Common myeloid progenitor, CD34-positive (primary cell): Measurements from ENCODE around the gene UPK1A.

Experiments used
- CTCF ChIA-PET: fragments of 350-600 bp; sonication (Branson Sonifier 250); formaldehyde crosslinking; loops from one replicate; lab custom pipeline; 2021; ENCODE audit warnings: antibody characterized with exemption; lab: Charles Lee
- POLR2A ChIA-PET: fragments of 350-600 bp; sonication (Branson Sonifier 250); formaldehyde crosslinking; loops from one replicate; lab custom pipeline; 2021; ENCODE audit warnings: antibody characterized with exemption; lab: Charles Lee
- DNase-seq, 3 donors: peaks; one replicate each; pipeline versions ENCODE4 v3.0.0 to v3.0.0-alpha.2; 2013
- H3K27ac ChIP-seq, 2 experiments: 1 replicate in 1 of 2; 2 replicates in 1 of 2; pipeline ENCODE4 v1.7.0; 2013; ENCODE audit warnings: inconsistent platforms in 2 of 2, low read length in 2 of 2, mild to moderate bottlenecking in 2 of 2, low read depth in 1 of 2, moderate library complexity in 1 of 2; ENCODE audit not compliant: severe bottlenecking in 2 of 2, insufficient read depth in 1 of 2, poor library complexity in 1 of 2
- H3K27me3 ChIP-seq, 5 experiments: replicated peaks in 2 of 5; 1 replicate in 3 of 5; 2 replicates in 2 of 5; pipeline versions ENCODE4 v1.6.1 to v1.7.0; 2013; ENCODE audit warnings: low read length in 4 of 5, mild to moderate bottlenecking in 2 of 5, moderate library complexity in 2 of 5, inconsistent platforms in 1 of 5; ENCODE audit not compliant: insufficient read depth in 5 of 5, control insufficient read depth in 4 of 5
- H3K36me3 ChIP-seq, 4 experiments: 1 replicate in 2 of 4; 2 replicates in 2 of 4; pipeline versions ENCODE4 v1.6.1 to v1.7.0; 2013; ENCODE audit warnings: low read length in 3 of 4, control low read depth in 1 of 4, mild to moderate bottlenecking in 1 of 4; ENCODE audit not compliant: control insufficient read depth in 4 of 4, insufficient read depth in 4 of 4
- H3K4me1 ChIP-seq, 4 experiments: 1 replicate in 3 of 4; 2 replicates in 1 of 4; pipeline versions ENCODE4 v1.6.1 to v1.7.1; 2013; ENCODE audit warnings: low read length in 3 of 4, mild to moderate bottlenecking in 3 of 4, control low read depth in 1 of 4, inconsistent platforms in 1 of 4, moderate library complexity in 1 of 4; ENCODE audit not compliant: control insufficient read depth in 4 of 4, insufficient read depth in 4 of 4; ENCODE audit errors: control extremely low read depth in 1 of 4
- H3K4me3 ChIP-seq, 7 experiments: 1 replicate in 4 of 7; 2 replicates in 3 of 7; pipeline versions ENCODE4 v1.5.1 to v1.7.0; 2013; ENCODE audit warnings: mild to moderate bottlenecking in 7 of 7, low read length in 6 of 7, moderate library complexity in 6 of 7, inconsistent platforms in 2 of 7, low read depth in 2 of 7, control low read depth in 1 of 7; ENCODE audit not compliant: insufficient read depth in 4 of 7, control insufficient read depth in 1 of 7; ENCODE audit errors: extremely low read depth in 1 of 7
- H3K9me3 ChIP-seq, 5 experiments: 1 replicate in 4 of 5; 2 replicates in 1 of 5; pipeline versions ENCODE4 v1.6.1 to v1.7.1; 2013; ENCODE audit warnings: low read length in 4 of 5, mild to moderate bottlenecking in 2 of 5, inconsistent platforms in 1 of 5, low read depth in 1 of 5, moderate library complexity in 1 of 5; ENCODE audit not compliant: control insufficient read depth in 4 of 5, insufficient read depth in 2 of 5; ENCODE audit errors: control extremely low read depth in 1 of 5
- WGBS: methylation state at CpG from one replicate; pipeline ENCODE4 v1.1.5; 2013; ENCODE audit not compliant: insufficient coverage; 5-methylcytosine and 5-hydroxymethylcytosine counted together

UPK1A gene

DNA sequence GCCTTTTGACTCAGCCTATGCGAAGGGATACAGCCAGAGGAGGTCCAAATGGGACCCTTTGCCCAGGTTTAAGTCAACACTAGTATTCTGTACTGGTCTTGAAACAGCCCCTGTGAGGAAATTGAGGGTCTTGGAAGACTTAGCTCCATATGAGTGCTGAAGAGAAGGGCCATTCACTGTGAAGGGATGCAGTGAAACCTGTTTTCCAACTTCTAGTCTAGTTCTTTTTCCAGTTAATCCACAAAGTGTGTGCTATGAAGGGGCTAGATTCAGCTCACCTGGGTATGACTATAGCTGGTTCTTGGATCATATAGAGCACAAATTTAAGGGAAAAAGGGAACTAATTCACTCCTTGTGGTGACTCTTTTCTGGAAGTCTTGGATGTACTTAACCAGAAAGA is 42.1 kb downstream of the UPK1A start:
- Histone ChIP-seq H3K4me1 (no peaks in the 10 kb centered on the region), H3K9me3 (no peaks in the 10 kb centered on the region), H3K4me3 (no peak overlapping the region), H3K36me3 (no peaks in the 10 kb centered on the region), H3K27me3 (peaks cover 0 to 12% (median 3%) of the 10 kb centered on the region in 5 experiments), H3K27ac (no peak overlapping the region)
- 100% methylated on average over 1 of the region's 1 CpG for WGBS
- CTCF ChIA-PET, result interaction anchor here (1.2 kb wide), 1 partner anchor 16 kb away, joined by 3 read pairs; no protein-coding TSS in a partner anchor
- POLR2A ChIA-PET, result interaction anchor here (0.5 kb wide), 1 partner anchor 16 kb away, joined by 3 read pairs; no protein-coding TSS in a partner anchor
- DNase-seq, result no peak

DNA sequence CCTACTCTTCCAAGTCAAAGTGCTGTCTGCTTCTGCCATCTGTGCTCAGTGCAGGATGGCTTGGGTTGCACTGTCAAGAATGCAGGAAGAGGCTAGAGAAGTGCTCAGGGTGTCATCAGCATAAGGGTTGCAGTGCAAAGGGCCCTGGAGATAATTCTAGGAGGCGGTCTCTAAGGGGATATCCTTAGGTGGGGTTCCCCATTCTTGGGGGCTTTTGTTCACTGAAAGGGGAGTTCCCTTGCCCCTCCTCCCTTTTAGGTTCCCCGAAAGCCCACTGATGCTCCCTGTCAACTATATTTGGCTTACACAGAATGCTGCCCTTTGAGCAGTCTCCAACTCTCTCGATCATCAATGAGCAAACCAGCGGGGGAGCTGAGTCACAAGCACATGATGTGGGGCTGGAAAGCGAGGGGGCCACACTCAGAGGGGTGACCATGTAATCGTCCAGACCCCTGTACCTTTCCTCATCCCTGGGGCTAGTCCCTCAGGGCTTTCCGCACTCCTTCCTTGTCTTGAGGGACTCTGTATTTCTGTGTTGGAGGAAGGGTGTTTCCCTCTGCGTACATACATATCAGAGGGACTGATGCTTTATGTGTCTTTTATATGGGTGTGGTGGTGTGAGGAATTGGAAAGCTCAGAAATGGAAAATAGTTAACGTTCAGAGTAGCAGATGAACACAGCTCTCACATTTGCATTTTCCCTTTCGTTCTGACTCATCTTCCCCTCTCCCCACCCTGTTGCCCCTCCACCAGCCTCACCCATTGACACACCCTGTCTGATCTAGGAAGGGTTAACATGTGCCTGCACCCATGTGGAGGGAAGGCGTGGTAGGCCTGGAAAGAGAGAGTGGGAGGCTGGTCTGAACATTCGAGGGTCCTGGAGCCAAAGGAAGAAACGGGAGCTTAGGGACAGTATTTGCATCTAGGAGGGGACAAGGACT is 44.7 kb downstream of the UPK1A start:
- POLR2A ChIA-PET, result no interaction called here
- Histone ChIP-seq H3K27me3 (no peaks in the 10 kb centered on the region), H3K9me3 (no peaks in the 10 kb centered on the region), H3K4me3 (no peak overlapping the region), H3K27ac (no peak overlapping the region), H3K36me3 (no peaks in the 10 kb centered on the region), H3K4me1 (peaks cover 0 to 19% (median 12%) of the 10 kb centered on the region in 4 experiments)
- WGBS, result 75% methylated on average over 6 of the region's 13 CpGs
- CTCF ChIA-PET, result interaction anchor here (0.6 to 5.4 kb wide), 5 partner anchors 8 to 108 kb away, joined by 3 to 43 read pairs (median 4); no protein-coding TSS in a partner anchor
- no peak for DNase-seq

DNA sequence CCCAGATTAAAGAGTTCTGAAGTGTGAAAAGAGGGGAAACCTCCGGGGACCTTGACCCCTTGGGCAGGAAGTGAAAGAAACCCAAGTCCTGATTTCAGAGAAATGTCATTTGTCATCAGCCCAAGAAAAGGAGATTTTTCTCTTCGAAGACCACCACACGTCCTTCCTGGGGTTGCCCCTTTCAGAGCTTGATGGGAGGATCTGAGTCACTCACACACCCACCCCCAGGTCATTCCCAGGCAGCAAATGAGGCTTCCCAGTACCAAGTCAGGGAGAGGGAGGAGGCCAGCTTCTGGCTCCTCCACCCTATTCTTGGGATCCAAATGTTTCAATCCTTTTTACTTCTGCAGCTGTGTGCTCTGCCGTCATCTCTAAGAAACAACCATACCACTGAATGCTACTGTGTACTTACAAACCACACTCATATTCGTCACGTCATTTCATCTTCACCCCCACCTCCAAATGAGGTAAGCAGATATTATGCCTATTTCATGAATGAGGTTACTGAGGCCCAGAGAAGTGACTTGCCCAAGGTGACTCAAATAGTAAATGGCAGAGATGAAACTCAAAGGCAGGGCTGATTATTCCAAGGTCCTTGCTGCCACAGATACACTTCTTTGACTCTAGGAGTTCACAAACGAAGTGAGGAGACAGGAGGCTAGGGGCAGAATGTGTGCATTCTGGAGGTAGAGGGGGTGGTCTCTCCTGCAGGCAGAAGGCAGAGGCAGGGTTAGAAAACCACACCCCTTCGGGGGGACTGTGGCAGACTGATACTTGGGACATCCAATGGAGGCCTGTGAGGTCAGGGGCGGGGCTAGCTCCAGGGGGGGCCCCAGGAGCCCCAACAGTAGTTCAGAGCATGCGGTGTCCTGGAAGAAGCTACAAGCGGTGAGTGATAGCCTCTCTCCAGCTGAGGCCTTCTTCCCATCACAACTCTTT is 46.5 kb downstream of the UPK1A start:
- WGBS, result 97% methylated on average over 6 of the region's 11 CpGs
- H3K27me3 ChIP-seq, result no peaks in the 10 kb centered on the region
- H3K4me1 ChIP-seq, result peaks cover 0 to 31% (median 21%) of the 10 kb centered on the region in 4 experiments
- no peak overlapping the region for H3K27ac ChIP-seq
- H3K9me3 ChIP-seq, result no peaks in the 10 kb centered on the region
- no peak for DNase-seq
- POLR2A ChIA-PET, result no interaction called here
- H3K36me3 ChIP-seq, result no peaks in the 10 kb centered on the region
- H3K4me3 ChIP-seq, result no peak overlapping the region
- CTCF ChIA-PET, result interaction anchor here (1.6 to 5.4 kb wide), 3 partner anchors 10 to 26 kb away, joined by 4 to 43 read pairs (median 10); no protein-coding TSS in a partner anchor

DNA sequence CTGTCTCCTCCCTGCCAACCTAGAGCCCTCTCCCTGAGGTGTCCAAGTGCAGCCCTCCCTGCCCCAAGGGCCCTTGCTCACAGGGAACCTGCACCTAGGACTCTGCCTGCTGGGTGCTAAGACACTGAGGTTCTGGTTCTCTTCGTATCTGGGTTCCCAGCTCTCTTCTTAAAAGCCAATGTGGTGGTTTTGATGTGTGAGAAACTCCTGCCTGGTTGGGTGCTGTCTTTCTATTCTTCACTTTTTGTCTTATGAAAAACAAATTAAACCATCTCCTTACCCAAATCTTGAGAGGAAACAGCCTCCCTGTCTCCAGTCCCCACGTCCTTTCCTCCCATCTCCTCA is 47.2 kb downstream of the UPK1A start:
- Histone ChIP-seq H3K4me3 (no peak overlapping the region), H3K4me1 (peaks cover 0 to 32% (median 23%) of the 10 kb centered on the region in 4 experiments), H3K9me3 (no peaks in the 10 kb centered on the region), H3K36me3 (no peaks in the 10 kb centered on the region), H3K27me3 (no peaks in the 10 kb centered on the region), H3K27ac (no peak overlapping the region)
- DNase-seq, result no peak
- WGBS, result 85% methylated on average over 1 of the region's 2 CpGs
- POLR2A ChIA-PET, result no interaction called here
- CTCF ChIA-PET, result interaction anchor here (1.1 to 5.4 kb wide), 4 partner anchors 11 to 27 kb away, joined by 3 to 43 read pairs (median 7); no protein-coding TSS in a partner anchor

DNA sequence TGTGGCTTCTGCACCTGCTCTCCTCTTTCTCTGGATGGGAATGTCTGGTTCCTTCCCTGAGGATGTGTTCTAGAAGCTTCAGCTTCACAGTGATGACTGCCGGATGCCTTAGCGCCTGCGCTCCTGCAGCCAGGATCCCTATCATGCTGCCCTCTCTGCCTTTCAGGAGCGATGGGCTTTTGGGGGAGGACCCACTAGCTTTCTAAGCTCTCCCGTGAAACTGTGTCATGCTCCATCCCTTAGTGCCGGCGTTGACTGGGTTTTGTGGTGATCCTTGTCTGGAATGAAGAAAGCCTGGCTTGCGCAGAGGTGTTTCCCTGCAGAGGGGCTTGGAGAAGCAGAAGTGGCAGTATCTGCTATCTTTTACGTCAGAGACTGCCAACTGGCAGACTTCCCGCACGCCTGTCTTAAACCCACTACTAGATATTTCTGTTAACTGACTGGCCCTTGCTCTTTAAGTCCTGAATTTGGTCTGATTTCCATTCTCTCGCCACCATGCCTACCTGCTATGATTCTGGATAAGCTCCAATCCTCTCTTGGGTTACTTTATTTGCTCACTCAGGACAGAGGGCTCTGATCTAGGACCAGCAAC is 47.7 kb downstream of the UPK1A start:
- Histone ChIP-seq H3K4me3 (no peak overlapping the region), H3K9me3 (no peaks in the 10 kb centered on the region), H3K4me1 (peaks cover 0 to 37% (median 28%) of the 10 kb centered on the region in 4 experiments), H3K27ac (no peak overlapping the region), H3K27me3 (no peaks in the 10 kb centered on the region), H3K36me3 (no peaks in the 10 kb centered on the region)
- DNase-seq, result peak; percentile 47 to 51 (median 51)
- CTCF ChIA-PET, result interaction anchor here (0.5 to 5.4 kb wide), 6 partner anchors 11 to 699 kb away, joined by 3 to 43 read pairs (median 4); partner anchors contain the start of genes PSENEN and U2AF1L4
- 81% methylated on average over 8 of the region's 12 CpGs for WGBS
- POLR2A ChIA-PET, result no interaction called here

DNA sequence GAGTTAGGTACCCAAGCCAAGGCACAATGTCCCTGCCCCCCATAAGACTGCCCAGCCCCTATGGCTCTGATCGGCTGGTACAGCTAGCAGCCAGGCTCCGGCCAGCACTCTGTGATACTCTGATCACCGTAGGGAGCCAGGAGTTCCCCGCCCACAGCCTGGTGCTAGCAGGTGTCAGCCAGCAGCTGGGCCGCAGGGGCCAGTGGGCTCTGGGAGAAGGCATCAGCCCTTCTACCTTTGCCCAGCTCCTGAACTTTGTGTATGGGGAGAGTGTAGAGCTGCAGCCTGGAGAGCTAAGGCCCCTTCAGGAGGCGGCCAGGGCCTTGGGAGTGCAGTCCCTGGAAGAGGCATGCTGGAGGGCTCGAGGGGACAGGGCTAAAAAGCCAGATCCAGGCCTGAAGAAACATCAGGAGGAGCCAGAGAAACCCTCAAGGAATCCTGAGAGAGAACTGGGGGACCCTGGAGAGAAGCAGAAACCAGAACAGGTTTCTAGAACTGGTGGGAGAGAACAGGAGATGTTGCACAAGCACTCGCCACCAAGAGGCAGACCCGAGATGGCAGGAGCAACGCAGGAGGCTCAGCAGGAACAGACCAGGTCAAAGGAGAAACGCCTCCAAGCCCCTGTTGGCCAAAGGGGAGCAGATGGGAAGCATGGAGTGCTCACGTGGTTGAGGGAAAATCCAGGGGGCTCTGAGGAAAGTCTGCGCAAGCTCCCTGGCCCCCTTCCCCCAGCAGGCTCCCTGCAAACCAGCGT is 48.5 kb downstream of the UPK1A start:
- no peak overlapping the region for H3K27ac ChIP-seq
- peaks cover 0 to 45% (median 32%) of the 10 kb centered on the region in 4 experiments for H3K4me1 ChIP-seq
- POLR2A ChIA-PET, result no interaction called here
- H3K27me3 ChIP-seq, result no peaks in the 10 kb centered on the region
- no peaks in the 10 kb centered on the region for H3K9me3 ChIP-seq
- no peak overlapping the region for H3K4me3 ChIP-seq
- H3K36me3 ChIP-seq, result peaks cover 0 to 5% (median under 1%) of the 10 kb centered on the region in 4 experiments
- CTCF ChIA-PET, result interaction anchor here (1.0 to 5.4 kb wide), 4 partner anchors 12 to 30 kb away, joined by 3 to 43 read pairs (median 4); partner anchors contain the start of genes PSENEN and U2AF1L4
- DNase-seq, result no peak
- 90% methylated on average over 13 of the region's 14 CpGs for WGBS
